NCI-H446 treated with DMSO at 0.1 percent for 48 hours (cell line): ENCODE results near the gene CALML4.
"Not testable (repeated sequence)": the region's sequence is repeated elsewhere in the genome, so short reads cannot be mapped to it uniquely, and the experiment has no call there.

ENCODE experiments used
- DNase-seq: peaks from one replicate; lab custom pipeline; 2025; lab: John Stamatoyannopoulos, UW

Gene CALML4

DNA sequence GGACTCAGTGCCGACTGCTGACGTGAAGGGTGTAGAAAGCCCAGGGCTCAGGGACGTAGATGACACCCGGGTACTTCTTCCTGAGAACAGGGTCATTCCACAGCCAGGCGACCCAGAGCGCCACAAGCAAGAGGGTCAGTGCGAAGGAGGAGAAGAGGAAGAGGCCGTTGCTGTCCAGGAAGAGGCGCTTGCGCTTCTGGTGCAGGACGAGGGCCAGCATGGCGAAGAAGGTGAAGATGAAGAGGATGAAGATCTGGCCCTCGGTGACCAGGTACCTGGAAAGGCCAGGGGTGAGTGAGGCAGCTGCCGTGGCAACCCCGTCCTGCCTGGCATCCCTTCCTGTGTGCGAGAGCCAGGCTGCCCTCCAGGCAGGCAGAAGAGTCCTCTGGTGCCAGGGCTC lies 3.0 kb upstream of the CALML4 start:
- no peak for DNase-seq

DNA sequence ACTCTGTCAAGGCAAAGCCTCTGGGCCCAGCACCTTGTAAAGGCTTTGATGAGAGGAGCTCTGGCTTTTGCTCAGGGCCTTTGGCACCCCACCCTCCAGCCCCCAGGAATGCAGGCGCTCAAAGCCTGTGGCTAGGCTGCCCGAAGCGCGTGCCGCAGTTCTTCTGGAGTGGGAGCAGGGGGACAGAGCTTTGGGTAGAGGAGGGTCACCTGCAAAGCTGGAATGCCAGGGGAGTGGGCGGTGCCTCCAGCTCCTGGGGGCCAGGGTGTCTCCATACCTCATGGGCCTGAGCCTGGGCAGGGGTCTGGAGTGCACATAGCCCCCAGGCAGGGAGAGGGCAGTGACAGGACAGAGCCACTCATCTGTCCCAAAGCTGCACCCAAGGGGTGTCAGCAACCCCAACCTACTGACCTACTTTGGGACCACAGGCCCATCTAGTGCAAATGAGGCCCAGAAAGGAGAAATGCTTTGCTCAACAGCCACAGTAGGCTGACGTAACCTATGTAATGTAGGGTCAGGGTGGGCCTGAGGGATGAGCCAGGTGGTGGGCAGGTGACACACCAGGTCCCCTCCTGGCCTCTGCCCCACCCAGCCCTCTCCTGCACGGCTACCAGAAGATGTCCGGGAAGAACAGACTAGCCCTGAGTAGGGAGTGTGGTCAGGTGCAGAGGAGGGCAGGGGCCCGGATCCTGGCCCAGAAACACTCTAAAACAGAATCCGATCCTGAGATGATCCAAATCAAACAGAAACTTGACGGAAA lies 2.2 kb upstream of the CALML4 start:
- DNase-seq: no peak

DNA sequence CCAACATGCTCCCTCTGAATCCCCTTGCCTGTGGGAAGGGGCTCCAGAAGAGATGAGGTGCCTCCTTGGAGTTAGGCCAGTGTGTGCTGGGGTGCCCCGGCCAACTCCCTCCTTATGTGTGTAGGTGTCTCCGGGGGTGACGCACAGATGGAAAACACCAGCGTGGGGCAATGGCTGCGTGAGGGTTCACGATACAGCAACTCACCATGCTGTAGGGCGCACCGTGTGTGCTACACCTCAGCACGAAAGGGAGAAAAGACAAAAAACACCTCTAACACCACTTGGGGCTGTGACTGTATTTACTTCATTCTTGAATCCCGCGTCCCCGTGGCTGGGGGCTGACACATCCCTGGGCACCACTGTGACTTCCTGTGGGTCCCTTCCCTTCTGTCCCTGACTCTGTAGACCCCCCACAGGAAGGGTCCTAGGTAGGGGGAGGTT lies 1.6 kb upstream of the CALML4 start:
- no peak for DNase-seq

DNA sequence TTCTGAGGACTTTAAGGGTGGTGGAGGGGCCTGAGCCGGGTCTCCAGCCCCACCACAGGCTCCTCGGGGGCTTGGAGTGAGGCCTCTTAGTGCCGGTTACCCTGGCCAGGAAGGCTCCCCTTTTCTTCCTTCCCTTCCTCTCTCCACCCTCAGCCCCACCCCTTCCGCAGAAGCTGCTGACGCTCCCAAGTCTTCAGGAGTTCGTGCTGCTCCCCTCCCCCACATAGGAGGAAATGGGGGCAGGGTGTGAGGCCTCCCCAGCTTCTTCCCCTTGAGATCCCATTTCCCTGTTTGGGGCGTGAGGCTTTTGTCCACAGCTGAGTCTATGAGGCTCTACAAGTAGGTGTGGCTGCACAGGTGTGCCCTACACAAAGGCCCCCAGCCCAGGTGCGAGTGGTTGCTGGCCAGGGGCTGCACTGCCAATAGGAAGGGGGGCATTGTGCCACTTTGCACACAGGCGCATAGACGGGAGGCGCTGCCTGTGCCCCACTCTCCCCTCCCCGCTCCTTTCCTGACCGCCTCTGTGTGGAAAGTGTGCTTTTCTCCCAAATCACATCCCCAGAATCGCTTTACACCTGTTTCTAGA lies 915 bp upstream of the CALML4 start:
- DNase-seq: no peak

DNA sequence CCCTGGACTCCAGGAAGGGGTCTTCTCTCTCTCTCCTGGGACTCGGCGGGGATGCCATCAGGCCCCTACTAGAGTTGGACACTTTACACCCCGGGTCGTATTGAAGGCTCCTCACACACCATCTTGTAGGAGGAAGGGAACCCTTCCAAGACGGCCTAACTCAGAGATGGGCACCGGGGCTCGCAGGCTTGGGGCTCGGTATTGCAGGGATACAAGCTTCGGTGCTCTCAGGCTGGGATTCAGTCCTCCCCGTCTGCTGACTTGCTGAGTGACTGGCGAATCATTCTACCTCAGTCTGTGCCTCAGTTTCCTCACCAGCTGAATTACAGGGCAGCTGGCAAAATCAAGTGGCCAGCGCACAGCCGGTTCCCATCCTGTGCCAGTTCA lies 419 bp upstream of the CALML4 start:
- DNase-seq: no peak

DNA sequence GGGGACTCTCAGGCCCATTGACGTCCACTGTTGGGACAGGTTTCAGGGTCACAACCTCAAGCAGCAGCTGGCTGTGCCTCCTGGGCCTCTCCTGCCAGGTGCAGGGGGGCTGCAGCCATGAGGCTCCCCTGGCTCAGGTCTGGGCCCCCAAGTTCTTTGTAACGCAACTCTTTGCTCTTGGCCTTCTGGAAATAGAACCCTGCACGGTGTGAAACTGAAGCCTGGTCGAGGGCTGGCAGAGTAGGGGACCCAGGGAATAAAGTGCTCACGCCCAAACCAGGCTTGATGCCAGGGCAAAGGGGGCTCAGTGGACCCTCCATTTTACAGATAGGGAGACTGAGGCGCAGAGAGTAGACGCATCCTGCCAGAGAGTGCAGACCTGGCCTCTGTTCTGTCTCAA lies 771 bp downstream of the CALML4 start:
- no peak for DNase-seq

DNA sequence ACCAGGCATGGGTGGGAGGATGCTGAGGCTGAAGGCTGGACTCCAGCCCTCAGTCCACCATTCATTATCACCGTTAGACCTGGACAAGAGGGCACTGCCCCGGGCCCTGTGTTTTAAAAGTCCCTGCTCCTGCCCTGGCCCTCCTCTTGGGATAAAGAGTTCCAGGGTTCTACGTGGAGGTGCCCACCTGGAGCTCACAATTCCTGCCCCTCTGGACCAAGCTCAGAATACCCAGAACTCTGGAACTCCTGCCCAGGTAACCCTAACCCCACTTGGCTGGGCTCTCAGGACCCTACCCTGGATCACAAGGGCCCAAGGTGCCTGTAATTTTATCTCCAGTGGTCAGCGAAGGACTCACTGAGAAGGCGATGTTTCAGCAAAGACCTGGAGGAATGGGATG lies 1.2 kb downstream of the CALML4 start:
- DNase-seq: no peak

DNA sequence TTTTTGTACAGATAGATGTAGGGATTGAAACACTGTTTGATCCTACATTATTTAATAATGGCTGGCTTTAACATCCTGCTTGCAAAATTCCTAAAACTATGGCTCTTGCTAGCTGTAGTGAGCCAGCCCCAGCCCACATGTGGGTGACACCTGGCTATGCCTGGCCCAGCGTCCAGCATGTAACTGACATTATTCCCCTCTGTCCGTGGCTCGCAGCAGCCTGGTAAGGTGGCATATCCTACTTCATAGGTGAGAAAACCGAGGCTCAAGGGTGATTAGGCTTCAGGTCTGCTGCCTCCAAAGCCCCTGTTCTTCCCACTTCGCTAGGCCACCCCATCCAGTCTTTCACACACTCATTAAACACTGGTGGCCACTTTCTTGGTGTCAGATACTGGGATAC lies 1.6 kb downstream of the CALML4 start:
- no peak for DNase-seq

DNA sequence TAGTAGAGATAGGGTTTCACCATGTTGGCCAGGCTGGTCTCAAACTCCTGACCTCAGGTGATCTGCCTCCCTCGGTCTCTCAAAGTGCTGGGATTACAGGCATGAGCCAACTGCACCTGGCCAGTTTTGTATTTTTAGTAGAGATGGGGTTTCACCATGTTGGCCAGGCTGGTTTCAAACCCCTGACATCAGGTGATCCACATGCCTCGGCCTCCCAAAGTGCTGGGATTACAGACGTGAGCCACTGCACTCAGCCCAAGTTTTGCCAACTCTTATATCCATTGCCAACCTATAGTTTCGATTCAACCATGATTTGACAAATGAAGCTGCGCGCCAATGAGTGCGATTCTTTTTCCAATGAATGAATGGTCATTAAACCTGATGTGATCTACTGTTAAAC lies 2.1 kb downstream of the CALML4 start:
- not testable (repeated sequence) for DNase-seq

DNA sequence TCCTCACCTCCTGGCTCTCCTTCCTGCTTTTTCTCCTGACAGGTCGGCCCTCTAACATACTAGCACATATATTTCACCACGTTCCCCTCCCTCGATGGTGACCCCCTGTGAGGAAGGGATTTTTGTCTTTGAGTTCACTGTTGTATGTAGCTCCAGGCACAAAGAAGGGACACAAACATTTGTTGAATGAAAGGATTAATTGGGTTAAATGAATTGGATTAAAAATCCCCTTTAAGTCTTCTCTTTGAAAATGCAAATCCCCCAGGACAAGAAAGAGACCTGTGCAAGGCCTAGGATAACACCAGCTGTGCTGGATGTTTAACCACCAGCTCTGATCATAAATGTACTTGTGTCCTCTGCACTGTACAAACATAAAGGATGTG lies 3.3 kb downstream of the CALML4 start:
- no peak for DNase-seq

DNA sequence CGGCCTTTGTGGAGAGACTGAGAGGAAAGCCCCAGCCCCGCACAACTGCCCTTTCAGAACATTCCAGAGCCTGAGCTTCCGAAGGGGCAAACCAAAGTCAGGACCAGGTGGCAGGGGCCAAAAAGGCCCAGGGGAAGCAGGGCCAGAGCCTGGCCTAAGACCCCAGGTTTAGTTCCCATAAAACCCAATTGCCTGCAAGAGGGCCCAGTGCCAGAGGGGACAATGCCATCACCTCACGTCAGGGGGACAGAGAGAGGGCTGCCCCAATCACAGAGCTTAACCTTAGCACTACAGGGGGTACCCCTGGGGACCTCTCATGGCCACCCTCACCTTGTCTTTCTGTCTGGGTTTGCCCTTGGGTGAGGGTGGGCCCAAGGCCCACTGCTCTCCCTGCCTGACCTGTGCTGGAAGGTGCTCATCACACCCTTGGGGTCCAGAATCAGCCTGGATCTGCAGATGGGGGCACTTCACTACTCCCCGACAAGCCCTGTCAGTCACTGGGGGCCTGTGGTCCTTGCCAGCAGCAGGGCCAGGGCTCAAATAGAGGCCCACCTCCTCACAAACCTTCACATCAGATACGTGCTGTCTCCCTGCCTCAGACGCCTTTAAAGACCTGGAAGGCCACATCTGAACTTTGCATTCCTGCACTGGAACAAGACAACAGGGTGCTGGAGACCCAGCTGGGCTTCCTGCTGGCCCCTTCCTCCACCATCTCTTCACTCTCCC lies 3.8 kb downstream of the CALML4 start:
- no peak for DNase-seq

DNA sequence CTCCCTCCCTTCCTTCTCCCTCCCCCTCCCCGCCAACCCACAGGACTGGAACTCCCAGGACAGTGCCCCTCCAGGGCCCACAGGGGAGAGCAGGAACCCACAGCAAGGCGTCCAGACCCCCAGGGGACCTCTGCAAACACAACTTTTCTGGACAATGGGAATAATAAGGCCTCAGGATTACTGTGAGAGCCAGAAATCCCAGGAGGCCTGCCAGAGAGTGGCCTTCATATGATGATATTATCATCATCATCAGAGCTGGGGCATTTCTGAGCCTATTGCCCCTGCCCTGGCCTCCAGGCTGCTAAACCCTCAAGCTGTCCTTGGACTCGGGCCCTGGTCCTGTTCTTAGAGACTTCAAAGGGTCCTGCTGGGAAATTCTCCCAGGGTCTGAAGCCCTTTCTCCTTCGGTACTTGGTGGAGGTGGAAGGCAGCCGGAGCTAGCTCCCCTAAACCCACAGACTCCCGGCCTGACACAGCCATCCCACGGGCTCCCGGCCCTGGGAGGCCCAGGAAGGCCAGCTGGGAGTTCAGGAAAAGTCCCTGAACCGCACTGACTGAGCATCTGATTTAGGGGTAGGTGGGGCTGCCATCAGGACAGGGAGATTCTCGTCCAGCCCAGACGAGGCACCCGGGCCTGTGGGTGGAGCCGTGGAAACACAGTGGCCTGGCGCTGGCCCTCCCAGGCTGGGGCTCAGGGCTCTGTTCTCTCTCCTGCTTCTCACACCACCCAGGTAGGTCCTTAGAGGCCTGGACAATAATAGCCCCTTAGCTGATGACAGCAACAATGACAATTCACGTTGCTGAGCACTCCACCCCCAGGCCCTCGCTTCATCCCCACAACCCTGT lies 4.9 kb downstream of the CALML4 start:
- DNase-seq: no peak

DNA sequence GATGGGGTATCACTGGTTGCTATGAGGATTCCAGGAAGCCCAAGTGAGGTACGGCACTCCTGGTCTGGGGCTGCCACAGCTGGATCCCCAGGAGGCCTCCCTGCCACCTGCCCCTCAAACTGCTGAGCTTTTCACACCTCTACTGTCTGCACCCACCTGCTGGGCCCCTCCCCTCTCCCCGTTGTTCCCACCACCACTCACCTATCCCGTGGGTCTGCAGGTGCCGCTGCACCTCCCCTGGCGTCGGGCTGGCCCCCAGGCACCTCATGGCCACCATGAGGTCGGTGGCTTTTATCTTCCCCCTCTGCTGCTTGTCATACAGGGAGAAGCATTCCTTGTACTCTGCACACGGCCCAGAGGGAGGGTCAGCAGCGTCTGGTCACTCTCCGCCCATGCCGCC lies 5.8 kb downstream of the CALML4 start:
- DNase-seq: no peak

DNA sequence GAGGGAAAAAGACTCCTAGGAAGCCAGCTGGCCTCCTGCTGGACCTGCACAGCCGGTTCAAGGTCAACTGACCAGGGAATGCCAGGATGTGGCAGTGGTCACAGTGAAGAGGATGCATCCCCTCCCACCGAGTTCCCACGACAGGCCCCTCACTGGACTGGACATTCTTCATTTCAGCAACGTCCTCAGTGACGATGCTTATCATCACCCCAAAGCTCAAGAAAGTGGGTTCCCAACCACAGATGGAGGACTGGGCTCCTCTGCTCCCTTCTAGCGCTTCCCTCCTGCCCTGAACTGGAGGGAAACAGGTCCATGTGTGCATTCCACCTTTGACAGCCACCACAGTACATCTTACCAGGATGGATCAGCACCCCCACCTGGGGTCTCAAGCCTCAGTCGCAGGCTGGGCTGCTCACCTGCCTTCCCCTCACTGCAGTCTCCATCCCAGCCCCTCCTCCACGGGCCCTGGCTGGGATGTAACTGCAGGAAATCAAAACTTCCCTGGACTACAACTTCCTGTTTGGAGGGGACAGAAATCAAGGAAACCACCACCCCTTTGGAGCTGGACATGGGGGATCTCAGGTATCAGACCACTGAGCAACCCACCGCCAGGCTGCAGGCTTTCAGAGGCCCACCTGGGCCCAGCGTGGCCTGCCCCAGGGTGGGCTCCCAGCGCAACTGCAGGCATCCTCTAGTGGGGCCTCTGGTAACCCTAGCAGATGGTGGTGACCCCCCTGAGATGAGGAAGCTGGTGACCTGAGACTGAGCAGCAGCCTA lies 7.3 kb downstream of the CALML4 start:
- DNase-seq: no peak

DNA sequence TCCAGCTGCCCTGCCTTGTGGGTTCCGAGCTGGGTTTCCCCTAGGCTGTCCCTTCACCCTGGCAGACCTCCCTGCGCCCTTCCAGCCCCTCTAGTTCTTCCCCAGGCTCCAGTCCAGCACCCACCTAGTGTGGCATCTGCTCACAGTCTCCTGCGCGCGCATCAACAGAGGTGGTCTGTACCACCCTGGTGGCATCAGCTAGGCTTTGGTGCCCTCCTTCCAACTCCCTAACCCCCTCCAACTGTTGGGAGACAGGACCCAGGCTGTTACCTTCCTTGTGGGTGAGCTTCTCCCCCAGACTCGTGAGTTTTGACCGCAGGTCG lies 8.0 kb downstream of the CALML4 start:
- no peak for DNase-seq

DNA sequence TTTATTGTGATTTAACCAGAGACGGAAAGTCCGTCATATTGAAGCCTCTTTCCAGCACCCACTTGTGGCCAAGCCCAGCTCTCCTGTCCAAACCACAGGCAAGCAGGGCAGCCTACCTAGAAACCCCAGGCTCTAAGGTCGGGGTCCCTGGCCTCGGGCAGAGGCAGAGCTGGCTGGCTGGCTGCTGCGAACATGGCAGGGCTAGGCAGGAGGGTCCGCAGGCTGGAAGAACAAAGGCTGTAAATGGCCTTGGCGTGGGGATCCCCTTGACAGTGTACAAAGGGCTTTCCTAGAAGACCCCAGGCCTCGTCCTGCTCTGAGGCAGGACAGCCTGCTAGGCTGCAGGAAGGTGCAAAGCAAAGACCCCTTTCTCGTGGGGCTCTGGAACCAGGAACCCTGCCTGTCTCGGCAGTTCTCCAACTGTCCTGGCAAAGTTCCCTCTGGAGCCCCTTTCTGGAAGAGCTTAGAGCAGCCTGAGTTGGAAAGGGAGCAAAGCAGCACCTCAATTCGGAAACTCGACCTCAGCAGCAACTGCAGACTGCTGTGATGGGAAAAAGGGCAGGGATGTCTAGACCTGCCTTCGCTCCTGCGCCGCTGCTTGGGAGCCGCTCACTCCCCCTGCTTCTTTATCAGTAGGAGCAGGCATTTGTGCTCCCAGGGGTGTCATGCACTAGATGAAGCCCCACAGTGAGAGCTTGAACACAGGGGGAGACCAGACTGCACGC lies 8.5 kb downstream of the CALML4 start:
- DNase-seq: no peak

DNA sequence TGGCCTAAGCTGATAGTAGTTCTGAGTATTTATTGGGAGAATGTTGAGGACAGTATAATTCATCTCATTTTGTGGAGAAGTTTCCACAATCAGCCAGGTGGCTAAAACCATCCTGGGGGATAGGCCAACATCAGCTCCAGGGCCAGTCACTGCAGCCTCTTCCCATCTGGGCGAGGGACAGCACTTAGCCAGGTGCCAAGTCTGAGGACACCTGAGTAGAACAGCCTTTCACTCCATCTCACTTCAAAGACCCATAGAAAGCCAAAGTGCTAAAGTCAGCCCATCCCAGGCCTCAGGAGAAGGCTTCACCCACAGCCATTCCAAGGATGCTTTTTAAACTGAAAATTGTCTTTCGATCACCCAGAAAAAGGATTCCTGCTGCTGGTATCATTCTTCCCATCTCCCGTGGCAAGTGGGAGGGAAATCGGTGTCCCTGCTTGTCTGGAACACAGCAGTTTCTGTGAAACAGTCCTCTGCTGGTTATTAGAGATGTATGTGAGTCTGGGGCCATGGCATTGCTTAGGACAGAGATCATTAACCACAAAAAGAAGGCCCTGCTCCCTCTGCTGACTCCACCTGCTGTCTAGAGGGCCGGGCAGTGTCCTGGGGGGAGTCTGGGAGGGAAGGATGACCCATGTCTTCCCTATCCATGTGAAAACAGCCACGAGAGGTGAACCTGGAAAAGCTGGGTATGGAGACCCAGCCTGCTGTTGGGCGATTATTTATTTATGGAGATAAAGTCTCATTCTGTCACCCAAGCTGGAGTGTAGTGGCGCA lies 9.6 kb downstream of the CALML4 start:
- no peak for DNase-seq

DNA sequence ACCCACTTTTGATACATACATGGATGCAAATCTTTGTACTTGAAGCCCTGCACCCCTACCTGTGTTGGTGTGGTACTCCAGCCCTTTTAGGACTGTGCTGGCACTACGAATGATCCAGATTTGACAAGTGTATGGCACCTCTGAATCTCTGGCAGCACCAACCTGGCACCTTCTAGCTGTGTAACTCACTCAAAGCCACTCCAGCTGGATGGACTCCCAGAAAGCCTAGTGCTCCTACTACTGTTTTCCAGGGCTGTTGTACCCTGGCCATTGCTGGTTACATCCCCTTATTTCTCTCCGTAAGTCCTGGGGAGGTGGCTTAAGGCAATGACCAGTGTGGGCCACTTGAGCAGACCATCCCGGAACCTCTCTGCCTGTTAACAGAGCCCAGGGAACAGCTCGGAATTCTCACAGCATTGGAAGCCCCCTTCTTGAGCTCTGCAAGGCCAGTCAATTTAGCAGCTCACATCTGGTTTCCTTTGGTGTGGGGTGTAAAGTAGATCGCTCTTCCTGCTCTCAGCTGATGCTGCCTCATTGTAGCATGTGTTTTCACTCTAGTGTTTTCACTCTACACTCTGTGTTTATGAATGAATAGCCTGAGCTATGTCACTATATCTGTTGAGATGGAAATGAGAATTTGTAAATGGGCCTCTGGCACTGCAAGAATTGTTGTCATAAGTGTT lies 12.2 kb downstream of the CALML4 start:
- no peak for DNase-seq

DNA sequence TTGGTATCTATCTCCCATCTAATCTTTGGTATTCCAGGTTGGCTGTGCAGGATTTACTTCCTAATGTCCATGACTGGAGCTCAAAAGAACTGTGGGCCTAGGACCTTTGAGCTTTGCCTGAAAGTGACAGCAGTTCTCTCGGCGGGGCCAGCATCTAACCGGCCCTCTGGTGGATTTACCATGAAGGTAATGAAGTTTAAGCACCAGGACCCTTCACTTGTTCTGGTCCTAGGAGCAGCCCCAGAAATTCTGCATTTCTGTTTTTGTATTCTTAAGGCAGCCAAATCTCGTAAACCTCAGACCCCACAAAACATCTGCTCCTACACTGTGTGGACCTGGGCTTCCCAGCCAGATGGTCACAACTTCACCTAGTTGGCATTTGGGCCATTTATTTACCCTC lies 13.0 kb downstream of the CALML4 start:
- no peak for DNase-seq

DNA sequence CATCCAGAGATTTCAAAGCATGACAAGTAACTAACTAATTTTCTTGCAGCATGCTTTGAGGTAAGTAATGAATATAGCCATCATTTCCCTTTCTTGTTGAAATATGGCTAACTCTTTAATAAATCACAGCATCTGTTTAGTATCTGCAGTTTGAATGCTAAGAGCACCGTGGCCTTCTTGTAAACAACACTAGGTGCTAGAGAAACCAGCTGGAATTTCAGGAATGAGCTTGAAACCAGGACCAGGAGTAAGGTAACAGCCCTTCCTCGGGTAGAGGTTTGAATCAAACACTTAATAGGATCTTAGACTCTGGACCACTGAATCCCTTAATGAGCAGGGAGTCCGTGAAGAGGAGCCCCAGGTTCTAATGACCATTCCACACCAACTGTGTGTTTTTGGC lies 13.6 kb downstream of the CALML4 start:
- no peak for DNase-seq
